ENCODE measurements around the gene CAPZB. TPM values are rescaled to one million over a fixed set of nuclear protein-coding genes. Genes with fewer than 3 reads are reported as not detected.

CAPZB gene
- total and polyA plus RNA-seq, 2 of the 4 experiments (the other 2 are of a cell fraction): 216 to 304 TPM

- TF ChIP-seq SMC3 (IDR thresholded peaks at IDR 0.05; ENCODE audit: low read depth, low read length): no peak
These were observed 59.6 kb downstream of the CAPZB start (continued) for GRCh38 chr1:19425646-19426239.

- no peak for ATAC-seq (ENCODE audit: low read depth)
- BruUV-seq (replicated peaks): no TSS peak
- dilution Hi-C loops (cut with HindIII; ENCODE audit: low sequenced_read_pairs, unreplicated experiment): no loop called here
These were observed 60.4 kb downstream of the CAPZB start for GRCh38 chr1:19424651-19425570.

More at GRCh38 chr1:19424651-19425570, 60.4 kb downstream of the CAPZB start:
- Histone ChIP-seq H3K36me3 (ENCODE audit: control insufficient read depth, insufficient read depth, low read length) (no peaks in the 10 kb centered on the region), H4K20me1 (ENCODE audit: insufficient read depth, low read length) (peaks cover 93% of the 10 kb centered on the region), H3K14ac (replicated peaks; ENCODE audit: low read depth, low read length) (no peak overlapping the region; the same call in 1 of the 2 replicates), H2AK5ac (ENCODE audit: low read depth, low read length) (peak overlapping the region; percentile 75; the same call in 1 of the 2 replicates), H3K4me3 (ENCODE audit: insufficient read depth, low read depth, low read length) (no peak overlapping the region), H3K23ac (ENCODE audit: low read depth, low read length) (peak overlapping the region; percentile 34; the same call in 1 of the 2 replicates), H3K27ac (ENCODE audit: insufficient read depth, low read length) (peak overlapping the region; percentile 30), H3K4me1 (ENCODE audit: control insufficient read depth, insufficient read depth, low read length) (peaks cover 52% of the 10 kb centered on the region), H2BK15ac (ENCODE audit: low read depth, low read length) (peak overlapping the region; percentile 26; the same call in 1 of the 3 replicates), H4K5ac (ENCODE audit: low read depth, low read length) (0 out of 2 replicates have a peak overlapping the region, but pooled peaks have one; percentile 20), H2BK20ac (ENCODE audit: low read depth, low read length) (no peak overlapping the region), H3K27me3 (ENCODE audit: control insufficient read depth, insufficient read depth, low read length) (no peaks in the 10 kb centered on the region), H4K8ac (ENCODE audit: low read depth in 2 of 2, low read length in 2 of 2) (no peak overlapping the region; a peak in 1 of 4 replicates), H2BK5ac (ENCODE audit: low read depth, low read length, poor library complexity, severe bottlenecking) (no peak overlapping the region), H2AFZ (replicated peaks; ENCODE audit: low read length, poor library complexity) (no peak overlapping the region), H2AK9ac (replicated peaks; ENCODE audit: low read depth, low read length, poor library complexity) (no peak overlapping the region), H3K56ac (ENCODE audit: extremely low read depth, insufficient read depth, low read length) (no peak overlapping the region), H3K9me1 (ENCODE audit: insufficient read depth, low read length) (peaks cover 56% of the 10 kb centered on the region), H4K91ac (ENCODE audit: insufficient read depth, low read depth, low read length) (no peak overlapping the region), H3K9ac (ENCODE audit: low read depth, low read length) (no peak overlapping the region), H3K9me3 (ENCODE audit: control insufficient read depth, insufficient read depth, low read length) (no peaks in the 10 kb centered on the region), H3K4ac (ENCODE audit: low read depth, low read length) (no peak overlapping the region; the same call in 1 of the 2 replicates), H3K4me2 (ENCODE audit: low read depth, low read length) (no peak overlapping the region), H3K79me1 (ENCODE audit: low read depth in 1 of 2, low read length in 2 of 2) (peaks cover 29 to 94% of the 10 kb centered on the region in 2 experiments), H2BK120ac (ENCODE audit: low read depth, low read length) (no peak overlapping the region), H3K18ac (ENCODE audit: low read depth, low read length) (peak overlapping the region; percentile 26)
- ChIA-PET CTCF (interaction anchor here (0.6 kb wide), 1 partner anchor 216 kb away, joined by 3 read pairs; no protein-coding TSS in a partner anchor), POLR2A (ENCODE audit: unreplicated experiment) (no interaction called here)
- 86% methylated on average over 4 of the region's 7 CpGs; no CpG with 5 or more reads in 1 of the 2 experiments for WGBS, 2 experiments (ENCODE audit: extremely low coverage in 2 of 2, insufficient read length in 1 of 2)
- TF ChIP-seq CEBPB (IDR thresholded peaks at IDR 0.05; ENCODE audit: low read depth, low read length): no peak
- no peak for TF ChIP-seq RFX5 (IDR thresholded peaks at IDR 0.05; ENCODE audit: low read depth, low read length)
- TF ChIP-seq CHD1 (IDR thresholded peaks at IDR 0.05; ENCODE audit: low read depth, low read length): no peak
- TF ChIP-seq NFE2L2 (IDR thresholded peaks at IDR 0.05; ENCODE audit: low read depth, low read length): no peak
- no peak for TF ChIP-seq MXI1 (IDR thresholded peaks at IDR 0.05; ENCODE audit: borderline replicate concordance, low read depth, low read length)
- no peak for TF ChIP-seq SMC3 (IDR thresholded peaks at IDR 0.05; ENCODE audit: low read depth, low read length)
- no peak for TF ChIP-seq ELK1 (IDR thresholded peaks at IDR 0.05; ENCODE audit: borderline replicate concordance, low read depth, low read length)
- no peak for TF ChIP-seq FOS (IDR thresholded peaks at IDR 0.05; ENCODE audit: low read depth, low read length)
- TF ChIP-seq USF2 (IDR thresholded peaks at IDR 0.05; ENCODE audit: low read depth, low read length): no peak
- no peak for TF ChIP-seq RCOR1 (IDR thresholded peaks at IDR 0.05; ENCODE audit: insufficient replicate concordance, low read length)
- intact Hi-C loops (cut with micrococcal nuclease): no loop called here
- no peak for DNase-seq
- in situ Hi-C loops (cut with MboI; ENCODE audit: low sequenced_read_pairs): no loop called here
